GM18508 (cell line): ENCODE data around the gene CDH19.
A peak's percentile ranks its signal among the peaks of the same experiment; 100 is the strongest.
"Not testable (repeated sequence)": the region's sequence is repeated elsewhere in the genome, so short reads cannot be mapped to it uniquely, and the experiment has no call there.

Experiments
- ATAC-seq: cut with Tn5 transposase; IDR thresholded peaks from one replicate; pipeline ENCODE4 v1.9.1; 2021; ENCODE audit warnings: moderate number of reproducible peaks; ENCODE audit not compliant: insufficient read depth, unreplicated experiment

The CDH19 gene

GRCh38 chr18:66473882-66474281 lies 130.0 kb downstream of the CDH19 start:
- no peak for ATAC-seq

GRCh38 chr18:66466184-66466583 lies 137.7 kb downstream of the CDH19 start:
- not testable (repeated sequence) for ATAC-seq

GRCh38 chr18:66461344-66461743 lies 142.5 kb downstream of the CDH19 start:
- ATAC-seq: peak; percentile 58

GRCh38 chr18:66457245-66457644 lies 146.6 kb downstream of the CDH19 start:
- no peak for ATAC-seq
